Smooth muscle cell (in vitro differentiated cells): Measurements from ENCODE around the gene GALNT2. TPM values are rescaled to one million over a fixed set of nuclear protein-coding genes. Genes with fewer than 3 reads are reported as not detected.
A peak's percentile ranks its signal among the peaks of the same experiment; 100 is the strongest.

Experiments
- DNase-seq: peaks from one replicate; lab custom pipeline; 2025; ENCODE audit not compliant: unreplicated experiment; lab: John Stamatoyannopoulos, UW
- H2AFZ ChIP-seq: fragments of 200-600 bp; sonication (generic); 2 replicates; pipeline ENCODE4 v1.6.0; 2016; ENCODE audit warnings: antibody characterized with exemption, low read depth, mild to moderate bottlenecking
- H3F3A ChIP-seq: fragments of 200-600 bp; sonication (generic); 2 replicates; pipeline ENCODE4 v1.6.0; 2017; ENCODE audit warnings: antibody characterized with exemption, low read depth
- H3K27ac ChIP-seq: fragments of 200-600 bp; sonication (generic); 2 replicates; pipeline ENCODE4 v1.5.1; 2016; ENCODE audit warnings: low read depth, mild to moderate bottlenecking
- H3K27me3 ChIP-seq: fragments of 200-600 bp; sonication (generic); 2 replicates; pipeline ENCODE4 v1.6.1; 2016; ENCODE audit warnings: low read depth, mild to moderate bottlenecking
- H3K36me3 ChIP-seq: fragments of 200-600 bp; sonication (generic); 2 replicates; pipeline ENCODE4 v1.5.1; 2016; ENCODE audit warnings: low read depth
- H3K4me1 ChIP-seq: fragments of 200-600 bp; sonication (generic); 2 replicates; pipeline ENCODE4 v1.5.1; 2016; ENCODE audit warnings: low read depth
- H3K4me2 ChIP-seq: fragments of 200-600 bp; sonication (generic); 2 replicates; pipeline ENCODE4 v1.6.0; 2016; ENCODE audit warnings: mild to moderate bottlenecking
- H3K4me3 ChIP-seq: fragments of 200-600 bp; sonication (generic); 2 replicates; pipeline ENCODE4 v1.5.1; 2016; ENCODE audit warnings: mild to moderate bottlenecking
- H3K79me2 ChIP-seq: fragments of 200-600 bp; sonication (generic); 2 replicates; pipeline ENCODE4 v1.6.0; 2016; ENCODE audit warnings: low read depth, mild to moderate bottlenecking
- H3K9ac ChIP-seq: fragments of 200-600 bp; sonication (generic); 2 replicates; pipeline ENCODE4 v1.6.0; 2016; ENCODE audit warnings: low read depth
- H3K9me3 ChIP-seq: fragments of 200-600 bp; sonication (generic); replicated peaks from 2 replicates; pipeline ENCODE4 v1.5.1; 2016; ENCODE audit warnings: low read depth
- H4K20me1 ChIP-seq: fragments of 200-600 bp; sonication (generic); 2 replicates; pipeline ENCODE4 v1.6.0; 2016; ENCODE audit warnings: low read depth
- WGBS: methylation state at CpG from one replicate; pipeline ENCODE4 v1.1.7; 2016; ENCODE audit warnings: low lambda C conversion rate; 5-methylcytosine and 5-hydroxymethylcytosine counted together
- polyA plus RNA-seq: library from polyadenylated mRNA; unstranded; fragments of >200 nt; fragmentation: Nextera tagmentation; extraction: Ambion mirVana; gene quantifications from 2 replicates; pipeline ENCODE4 v1.2.1, GENCODE V29; 2016
- total RNA-seq: library from RNA; depleted of rRNA; stranded (reverse); fragments of >200 nt; gene quantifications from 2 replicates; pipeline ENCODE4 v1.2.3, GENCODE V29; 2014
- TF ChIP-seq, protein P1 (sequence below): fragments of 200-600 bp; sonication (generic); IDR thresholded peaks from 2 replicates; pipeline ENCODE4 v1.5.1; 2017; ENCODE audit warnings: borderline replicate concordance, mild to moderate bottlenecking, antibody characterized with exemption; ENCODE audit not compliant: insufficient read depth, poor library complexity, severe bottlenecking

The GALNT2 gene
- total and polyA plus RNA-seq, 2 experiments from 2014 or later, result 76.4 to 152 TPM

DNA sequence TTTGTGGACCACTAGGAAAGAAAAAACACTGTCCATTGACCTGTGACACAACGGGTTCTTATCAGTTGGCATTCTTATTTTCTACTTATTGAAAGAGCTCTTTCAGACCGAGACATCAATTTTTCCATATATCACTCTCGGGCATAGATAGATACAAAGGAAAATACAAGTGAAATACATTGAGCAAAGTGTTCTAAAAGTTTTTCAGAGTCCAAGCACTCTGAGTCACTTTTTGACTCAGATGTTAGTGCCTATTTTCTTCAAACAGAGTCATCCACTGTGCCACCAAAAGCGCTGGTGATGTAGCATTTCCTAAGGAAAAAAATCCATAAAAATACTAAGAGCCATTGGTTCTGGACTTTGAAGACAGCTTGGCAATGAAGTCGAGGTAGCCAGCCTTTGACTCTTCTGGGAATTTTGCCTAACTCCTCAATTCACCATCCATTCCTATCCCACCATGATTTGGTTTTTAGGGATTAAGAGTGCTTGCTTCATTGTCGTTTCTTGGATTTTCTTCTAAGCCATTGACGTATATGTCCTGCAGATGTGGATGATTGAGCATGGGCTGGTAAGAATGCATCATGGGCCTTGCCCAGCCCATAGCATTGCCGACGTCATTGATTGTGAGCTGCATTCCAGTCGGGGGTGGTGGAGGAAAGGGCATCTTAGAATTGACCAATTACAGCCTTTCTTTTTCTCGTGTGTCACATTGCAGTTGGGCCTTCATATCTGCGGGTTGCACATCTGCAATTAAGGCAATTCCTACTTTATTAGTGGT lies 10.6 kb downstream of the GALNT2 start:
- H3K27ac ChIP-seq, result peak overlapping the region; percentile 95
- H4K20me1 ChIP-seq, result peaks cover 24% of the 10 kb centered on the region
- H3K36me3 ChIP-seq, result no peaks in the 10 kb centered on the region
- TF ChIP-seq, protein P1, sequence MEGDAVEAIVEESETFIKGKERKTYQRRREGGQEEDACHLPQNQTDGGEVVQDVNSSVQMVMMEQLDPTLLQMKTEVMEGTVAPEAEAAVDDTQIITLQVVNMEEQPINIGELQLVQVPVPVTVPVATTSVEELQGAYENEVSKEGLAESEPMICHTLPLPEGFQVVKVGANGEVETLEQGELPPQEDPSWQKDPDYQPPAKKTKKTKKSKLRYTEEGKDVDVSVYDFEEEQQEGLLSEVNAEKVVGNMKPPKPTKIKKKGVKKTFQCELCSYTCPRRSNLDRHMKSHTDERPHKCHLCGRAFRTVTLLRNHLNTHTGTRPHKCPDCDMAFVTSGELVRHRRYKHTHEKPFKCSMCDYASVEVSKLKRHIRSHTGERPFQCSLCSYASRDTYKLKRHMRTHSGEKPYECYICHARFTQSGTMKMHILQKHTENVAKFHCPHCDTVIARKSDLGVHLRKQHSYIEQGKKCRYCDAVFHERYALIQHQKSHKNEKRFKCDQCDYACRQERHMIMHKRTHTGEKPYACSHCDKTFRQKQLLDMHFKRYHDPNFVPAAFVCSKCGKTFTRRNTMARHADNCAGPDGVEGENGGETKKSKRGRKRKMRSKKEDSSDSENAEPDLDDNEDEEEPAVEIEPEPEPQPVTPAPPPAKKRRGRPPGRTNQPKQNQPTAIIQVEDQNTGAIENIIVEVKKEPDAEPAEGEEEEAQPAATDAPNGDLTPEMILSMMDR, result no peak
- WGBS, result 56% methylated on average over 12 of the region's 12 CpGs
- H3K9me3 ChIP-seq, result no peaks in the 10 kb centered on the region
- peaks cover 31% of the 10 kb centered on the region for H3F3A ChIP-seq
- H2AFZ ChIP-seq, result no peak overlapping the region
- peak overlapping the region; percentile 67 for H3K9ac ChIP-seq
- peaks cover 91% of the 10 kb centered on the region for H3K79me2 ChIP-seq
- peak overlapping the region; percentile 62 for H3K4me2 ChIP-seq
- H3K27me3 ChIP-seq, result no peaks in the 10 kb centered on the region
- H3K4me1 ChIP-seq, result peaks cover 34% of the 10 kb centered on the region
- no peak overlapping the region for H3K4me3 ChIP-seq
- no peak for DNase-seq

DNA sequence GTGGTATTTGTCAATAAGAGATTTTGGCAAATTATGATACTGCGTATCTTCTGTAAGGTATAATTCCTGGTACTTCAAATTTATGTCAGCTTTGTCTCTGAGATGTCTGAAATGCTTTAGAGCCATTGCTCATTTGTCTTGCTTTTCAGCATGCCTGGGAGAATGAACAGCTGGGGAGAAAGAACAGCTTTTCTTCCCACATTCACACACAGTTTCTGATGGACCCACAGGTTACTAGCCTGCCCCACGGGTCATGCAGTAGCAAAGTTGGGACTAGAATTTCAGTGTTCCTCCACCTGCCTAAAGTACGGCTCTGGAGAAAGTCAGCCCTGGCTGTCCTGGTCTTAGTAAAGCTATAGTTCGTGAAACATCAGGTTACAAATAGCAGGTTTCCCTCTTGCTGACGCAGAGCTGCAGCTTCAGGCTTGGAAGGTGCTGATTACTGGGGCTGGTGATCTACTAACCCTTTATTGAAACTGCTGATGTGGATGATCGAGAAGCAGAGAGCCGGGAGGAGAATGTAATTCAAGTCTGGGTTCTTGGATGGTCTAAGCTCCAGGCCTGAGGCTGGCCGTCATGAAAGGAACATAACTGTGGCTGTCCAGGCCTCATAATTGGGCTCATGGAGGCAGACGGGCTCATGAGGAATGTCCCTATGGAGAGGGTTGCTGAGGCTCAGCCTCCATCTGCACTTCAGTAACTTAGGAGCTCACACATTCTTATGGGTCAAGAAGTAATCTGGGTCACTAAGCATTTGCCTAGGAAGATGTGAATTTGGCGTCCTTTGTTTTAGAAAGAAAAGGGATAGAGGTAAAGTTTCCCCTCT lies 12.4 kb downstream of the GALNT2 start:
- WGBS, result 70% methylated on average over 10 of the region's 10 CpGs
- H3K9ac ChIP-seq, result peak overlapping the region; percentile 82
- TF ChIP-seq, protein P1, result no peak
- H3F3A ChIP-seq, result peaks cover 45% of the 10 kb centered on the region
- H3K27me3 ChIP-seq, result no peaks in the 10 kb centered on the region
- H3K4me3 ChIP-seq, result no peak overlapping the region
- peaks cover 6% of the 10 kb centered on the region for H4K20me1 ChIP-seq
- no peaks in the 10 kb centered on the region for H3K9me3 ChIP-seq
- H2AFZ ChIP-seq, result no peak overlapping the region
- peaks cover 89% of the 10 kb centered on the region for H3K79me2 ChIP-seq
- peak overlapping the region; percentile 62 for H3K4me2 ChIP-seq
- H3K27ac ChIP-seq, result peak overlapping the region; percentile 95
- peaks cover 32% of the 10 kb centered on the region for H3K4me1 ChIP-seq
- no peak for DNase-seq
- no peaks in the 10 kb centered on the region for H3K36me3 ChIP-seq

DNA sequence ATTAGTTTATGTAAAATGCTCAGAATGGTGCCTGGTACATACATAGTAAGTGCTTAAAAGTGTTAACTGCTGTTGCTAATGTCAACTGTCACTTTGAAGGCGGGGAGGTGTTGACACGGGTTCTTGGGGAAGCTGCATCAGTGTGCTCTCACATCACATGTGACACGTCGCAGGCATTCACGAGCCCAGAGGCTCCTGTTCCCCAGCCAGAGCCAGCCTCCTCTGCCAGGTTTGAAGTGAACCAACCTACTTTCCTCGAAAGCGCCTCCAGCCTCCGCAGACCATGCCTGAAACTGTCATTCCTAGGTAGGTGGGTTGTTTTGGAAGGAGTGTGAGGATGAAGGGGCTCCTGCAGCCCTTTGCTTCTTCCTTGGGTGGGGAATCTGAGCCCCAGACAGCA lies 13.8 kb downstream of the GALNT2 start:
- Histone ChIP-seq H2AFZ (no peak overlapping the region), H3K27ac (no peak overlapping the region), H3K9me3 (no peaks in the 10 kb centered on the region), H3K4me2 (no peak overlapping the region), H4K20me1 (no peaks in the 10 kb centered on the region), H3K27me3 (no peaks in the 10 kb centered on the region), H3K36me3 (no peaks in the 10 kb centered on the region), H3K4me1 (peaks cover 41% of the 10 kb centered on the region), H3K9ac (no peak overlapping the region), H3F3A (peaks cover 53% of the 10 kb centered on the region), H3K4me3 (no peak overlapping the region), H3K79me2 (peaks cover 84% of the 10 kb centered on the region)
- 89% methylated on average over 8 of the region's 8 CpGs for WGBS
- TF ChIP-seq, protein P1, result no peak
- DNase-seq, result no peak
